ENCODE data around the gene NPIPA1. TPM values are rescaled to one million over a fixed set of nuclear protein-coding genes. Genes with fewer than 3 reads are reported as not detected.
"Not testable (repeated sequence)": the region's sequence is repeated elsewhere in the genome, so short reads cannot be mapped to it uniquely, and the experiment has no call there.

Gene NPIPA1
- total and polyA plus RNA-seq, 4 donors = 24.0 to 221 (median 145) TPM

GRCh38 chr16:14971621-14972228 is 34.5 kb downstream of the NPIPA1 start:
- intact Hi-C loops (cut with DNase I); ATAC-seq (ENCODE audit: low FRiP score); H3K27ac ChIP-seq (ENCODE audit: low read depth in 1 of 2, low read length in 2 of 2); DNase-seq; H3K4me3 ChIP-seq (ENCODE audit: low read length in 2 of 2); H3K9me3 ChIP-seq (ENCODE audit: control insufficient read depth, low read length); H3K36me3 ChIP-seq (ENCODE audit: control insufficient read depth in 1 of 2, insufficient read depth in 2 of 2, low read length in 1 of 2); H3K27me3 ChIP-seq (ENCODE audit: control insufficient read depth in 1 of 2, insufficient read depth in 2 of 2, low read length in 1 of 2); H3K4me1 ChIP-seq (ENCODE audit: control insufficient read depth in 1 of 2, insufficient read depth in 2 of 2, low read length in 2 of 2): not testable (repeated sequence)
- WGBS, 2 donors = 95% methylated on average over 12 of the region's 12 CpGs

- ATAC-seq (ENCODE audit: low FRiP score); H3K4me1 ChIP-seq (ENCODE audit: control insufficient read depth in 1 of 2, insufficient read depth in 2 of 2, low read length in 2 of 2); H3K27ac ChIP-seq (ENCODE audit: low read depth in 1 of 2, low read length in 2 of 2); H3K9me3 ChIP-seq (ENCODE audit: control insufficient read depth, low read length); H3K36me3 ChIP-seq (ENCODE audit: control insufficient read depth in 1 of 2, insufficient read depth in 2 of 2, low read length in 1 of 2); DNase-seq; intact Hi-C loops (cut with DNase I); H3K4me3 ChIP-seq (ENCODE audit: low read length in 2 of 2); H3K27me3 ChIP-seq (ENCODE audit: control insufficient read depth in 1 of 2, insufficient read depth in 2 of 2, low read length in 1 of 2): not testable (repeated sequence)
- WGBS, 2 donors = 67% methylated on average over 13 to 14 of the region's 14 CpGs
Observed at GRCh38 chr16:14973785-14974322, 36.6 kb downstream of the NPIPA1 start.

- H3K27me3 ChIP-seq (ENCODE audit: control insufficient read depth in 1 of 2, insufficient read depth in 2 of 2, low read length in 1 of 2); H3K4me1 ChIP-seq (ENCODE audit: control insufficient read depth in 1 of 2, insufficient read depth in 2 of 2, low read length in 2 of 2); H3K9me3 ChIP-seq (ENCODE audit: control insufficient read depth, low read length); H3K36me3 ChIP-seq (ENCODE audit: control insufficient read depth in 1 of 2, insufficient read depth in 2 of 2, low read length in 1 of 2); intact Hi-C loops (cut with DNase I); H3K27ac ChIP-seq (ENCODE audit: low read depth in 1 of 2, low read length in 2 of 2); DNase-seq; ATAC-seq (ENCODE audit: low FRiP score): not testable (repeated sequence)
- peak overlapping the region; percentile 56 to 65 for H3K4me3 ChIP-seq (ENCODE audit: low read length in 2 of 2)
- 2 to 5% methylated on average over 7 of the region's 7 CpGs for WGBS, 2 donors
Observed at GRCh38 chr16:14974331-14974655, 37.0 kb downstream of the NPIPA1 start.

- H3K27me3 ChIP-seq (ENCODE audit: control insufficient read depth in 1 of 2, insufficient read depth in 2 of 2, low read length in 1 of 2); H3K36me3 ChIP-seq (ENCODE audit: control insufficient read depth in 1 of 2, insufficient read depth in 2 of 2, low read length in 1 of 2); intact Hi-C loops (cut with DNase I); H3K4me1 ChIP-seq (ENCODE audit: control insufficient read depth in 1 of 2, insufficient read depth in 2 of 2, low read length in 2 of 2); H3K9me3 ChIP-seq (ENCODE audit: control insufficient read depth, low read length): not testable (repeated sequence)
- H3K27ac ChIP-seq (ENCODE audit: low read depth in 1 of 2, low read length in 2 of 2) = peak within 1 kb of the TSS; percentile 16 to 39
- peak within 1 kb of the TSS; percentile 65 to 66 for H3K4me3 ChIP-seq (ENCODE audit: low read length in 2 of 2)
- WGBS, 2 donors = 1% methylated on average over 66 to 74 of the region's 74 CpGs
- ATAC-seq (ENCODE audit: low FRiP score) (peak; percentile 93), DNase-seq (peak; percentile 94 to 98)
Observed at GRCh38 chr16:14974656-14975417, 37.6 kb downstream of the NPIPA1 start, which contains the start of gene PDXDC1. PDXDC1 (plus strand) TSS chr16:14975026; CDS start chr16:14975200, 174 bp downstream.

GRCh38 chr16:14975418-14976194 is 38.4 kb downstream of the NPIPA1 start:
- DNase-seq (peak; percentile 58 to 86), ATAC-seq (ENCODE audit: low FRiP score) (peak; percentile 27)
- Histone ChIP-seq H3K27ac (ENCODE audit: low read depth in 1 of 2, low read length in 2 of 2) (peak overlapping the region; percentile 16 to 39), H3K4me3 (ENCODE audit: low read length in 2 of 2) (peak overlapping the region; percentile 65 to 66)
- H3K27me3 ChIP-seq (ENCODE audit: control insufficient read depth in 1 of 2, insufficient read depth in 2 of 2, low read length in 1 of 2); H3K4me1 ChIP-seq (ENCODE audit: control insufficient read depth in 1 of 2, insufficient read depth in 2 of 2, low read length in 2 of 2); H3K9me3 ChIP-seq (ENCODE audit: control insufficient read depth, low read length); intact Hi-C loops (cut with DNase I); H3K36me3 ChIP-seq (ENCODE audit: control insufficient read depth in 1 of 2, insufficient read depth in 2 of 2, low read length in 1 of 2): not testable (repeated sequence)
- 1% methylated on average over 45 to 47 of the region's 47 CpGs for WGBS, 2 donors

GRCh38 chr16:14976971-14977736 is 39.9 kb downstream of the NPIPA1 start:
- WGBS, 2 donors = 64 to 69% methylated on average over 14 of the region's 16 CpGs
- not testable (repeated sequence) for H3K27ac ChIP-seq (ENCODE audit: low read depth in 1 of 2, low read length in 2 of 2)

GRCh38 chr16:14978281-14978680 is 41.0 kb downstream of the NPIPA1 start:
- H3K27me3 ChIP-seq (ENCODE audit: control insufficient read depth in 1 of 2, insufficient read depth in 2 of 2, low read length in 1 of 2); DNase-seq; H3K4me3 ChIP-seq (ENCODE audit: low read length in 2 of 2); H3K36me3 ChIP-seq (ENCODE audit: control insufficient read depth in 1 of 2, insufficient read depth in 2 of 2, low read length in 1 of 2); H3K9me3 ChIP-seq (ENCODE audit: control insufficient read depth, low read length); ATAC-seq (ENCODE audit: low FRiP score); H3K27ac ChIP-seq (ENCODE audit: low read depth in 1 of 2, low read length in 2 of 2); H3K4me1 ChIP-seq (ENCODE audit: control insufficient read depth in 1 of 2, insufficient read depth in 2 of 2, low read length in 2 of 2); intact Hi-C loops (cut with DNase I): not testable (repeated sequence)
- WGBS, 2 donors = 89 to 90% methylated on average over 8 of the region's 8 CpGs

More at GRCh38 chr16:14976971-14977736, 39.9 kb downstream of the NPIPA1 start:
- H3K4me3 ChIP-seq (ENCODE audit: low read length in 2 of 2); H3K4me1 ChIP-seq (ENCODE audit: control insufficient read depth in 1 of 2, insufficient read depth in 2 of 2, low read length in 2 of 2); H3K36me3 ChIP-seq (ENCODE audit: control insufficient read depth in 1 of 2, insufficient read depth in 2 of 2, low read length in 1 of 2); ATAC-seq (ENCODE audit: low FRiP score); intact Hi-C loops (cut with DNase I); DNase-seq; H3K9me3 ChIP-seq (ENCODE audit: control insufficient read depth, low read length); H3K27me3 ChIP-seq (ENCODE audit: control insufficient read depth in 1 of 2, insufficient read depth in 2 of 2, low read length in 1 of 2): not testable (repeated sequence)

- H3K4me1 ChIP-seq (ENCODE audit: control insufficient read depth in 1 of 2, insufficient read depth in 2 of 2, low read length in 2 of 2); intact Hi-C loops (cut with DNase I); H3K9me3 ChIP-seq (ENCODE audit: control insufficient read depth, low read length); H3K27me3 ChIP-seq (ENCODE audit: control insufficient read depth in 1 of 2, insufficient read depth in 2 of 2, low read length in 1 of 2); ATAC-seq (ENCODE audit: low FRiP score); H3K4me3 ChIP-seq (ENCODE audit: low read length in 2 of 2); DNase-seq; H3K36me3 ChIP-seq (ENCODE audit: control insufficient read depth in 1 of 2, insufficient read depth in 2 of 2, low read length in 1 of 2): not testable (repeated sequence)
- WGBS, 2 donors = 63 to 70% methylated on average over 4 of the region's 4 CpGs
- peak overlapping the region in 1 of 2 donors; percentile 25 for H3K27ac ChIP-seq (ENCODE audit: low read depth in 1 of 2, low read length in 2 of 2)
Observed at GRCh38 chr16:14978908-14979307, 41.7 kb downstream of the NPIPA1 start.
